AG20443 (cell line): ENCODE results near the gene GATD1.

Experiments
- DNase-seq: peaks from one replicate; pipeline ENCODE4 v3.0.0; 2012; ENCODE audit warnings: low spot score, mixed read lengths

GATD1 gene

DNA sequence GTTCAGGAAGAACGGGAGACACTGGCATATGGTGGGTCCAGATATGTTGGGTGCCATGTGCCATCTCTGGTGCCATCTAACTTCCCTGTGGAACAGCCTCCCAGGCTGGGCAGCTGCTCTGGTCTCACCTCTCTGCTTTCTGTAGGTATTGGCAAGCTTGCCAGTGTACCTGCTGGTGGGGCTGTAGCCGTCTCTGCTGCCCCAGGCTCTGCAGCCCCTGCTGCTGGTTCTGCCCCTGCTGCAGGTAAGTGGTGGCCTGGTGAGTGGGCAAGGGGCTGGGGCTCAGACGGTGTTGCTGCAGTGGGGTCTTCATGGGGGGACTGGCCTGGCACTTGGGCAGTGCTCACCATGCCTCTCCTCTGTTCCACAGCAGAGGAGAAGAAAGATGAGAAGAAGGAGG, 35.1 kb upstream of the GATD1 start:
- DNase-seq: no peak

DNA sequence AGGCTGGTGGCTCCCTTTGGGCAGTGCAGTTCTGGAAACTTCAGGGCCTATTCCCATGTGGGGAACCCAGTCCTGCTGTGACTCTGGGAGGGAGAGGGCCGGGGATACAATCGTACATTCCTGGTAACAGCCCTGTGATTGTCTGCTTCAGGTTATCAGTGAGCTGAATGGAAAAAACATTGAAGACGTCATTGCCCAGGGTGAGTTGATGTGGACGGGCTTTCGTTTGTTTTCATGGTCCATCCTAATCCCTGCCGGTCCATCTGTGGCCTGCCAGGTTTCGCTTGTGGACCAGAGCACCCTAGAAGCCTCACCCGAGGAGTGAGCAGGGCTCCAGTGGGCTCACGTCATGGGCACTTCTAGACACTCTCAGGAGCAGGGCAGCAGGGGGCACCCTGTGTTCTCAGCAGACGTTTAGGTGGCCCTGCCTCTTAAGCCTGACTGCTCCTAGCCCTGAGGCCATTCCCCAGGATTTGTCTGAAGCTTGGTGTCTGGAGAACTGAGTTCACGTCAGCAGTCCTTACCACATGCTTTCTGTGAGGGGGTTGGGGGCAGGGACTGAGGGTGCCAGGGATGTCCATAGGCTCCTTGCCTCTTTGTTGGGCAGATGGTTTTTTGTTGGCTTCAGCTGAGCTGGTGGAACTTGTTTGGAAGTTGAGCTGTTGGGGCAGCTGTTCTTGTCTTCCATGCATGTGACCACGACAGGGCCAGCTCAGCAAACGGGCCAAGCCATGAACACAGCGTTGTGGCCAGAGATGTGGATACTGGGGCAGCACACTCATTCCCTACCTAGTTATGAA, 34.4 kb upstream of the GATD1 start:
- DNase-seq: no peak

DNA sequence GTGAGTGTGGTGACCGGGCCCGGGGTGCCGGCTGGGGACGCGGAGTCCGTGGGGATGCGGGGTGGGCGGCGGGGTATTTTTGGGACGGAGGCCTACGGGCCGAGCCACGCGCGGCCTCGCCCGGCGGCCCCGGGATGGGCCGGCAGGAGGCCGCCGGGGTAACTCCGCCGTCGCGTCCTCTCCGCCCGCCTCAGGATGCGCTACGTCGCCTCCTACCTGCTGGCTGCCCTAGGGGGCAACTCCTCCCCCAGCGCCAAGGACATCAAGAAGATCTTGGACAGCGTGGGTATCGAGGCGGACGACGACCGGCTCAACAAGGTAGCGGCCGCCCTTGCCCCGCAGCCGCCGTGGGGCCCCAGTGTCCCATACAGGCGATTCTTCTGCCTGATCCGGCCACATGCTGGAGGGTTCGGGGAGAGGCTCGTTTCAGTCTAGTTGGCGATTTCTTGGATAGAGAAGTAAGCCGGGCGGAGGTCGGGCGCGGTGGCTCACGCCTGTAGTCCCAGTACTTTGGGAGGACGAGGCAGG, 32.8 kb upstream of the GATD1 start:
- DNase-seq: no peak

DNA sequence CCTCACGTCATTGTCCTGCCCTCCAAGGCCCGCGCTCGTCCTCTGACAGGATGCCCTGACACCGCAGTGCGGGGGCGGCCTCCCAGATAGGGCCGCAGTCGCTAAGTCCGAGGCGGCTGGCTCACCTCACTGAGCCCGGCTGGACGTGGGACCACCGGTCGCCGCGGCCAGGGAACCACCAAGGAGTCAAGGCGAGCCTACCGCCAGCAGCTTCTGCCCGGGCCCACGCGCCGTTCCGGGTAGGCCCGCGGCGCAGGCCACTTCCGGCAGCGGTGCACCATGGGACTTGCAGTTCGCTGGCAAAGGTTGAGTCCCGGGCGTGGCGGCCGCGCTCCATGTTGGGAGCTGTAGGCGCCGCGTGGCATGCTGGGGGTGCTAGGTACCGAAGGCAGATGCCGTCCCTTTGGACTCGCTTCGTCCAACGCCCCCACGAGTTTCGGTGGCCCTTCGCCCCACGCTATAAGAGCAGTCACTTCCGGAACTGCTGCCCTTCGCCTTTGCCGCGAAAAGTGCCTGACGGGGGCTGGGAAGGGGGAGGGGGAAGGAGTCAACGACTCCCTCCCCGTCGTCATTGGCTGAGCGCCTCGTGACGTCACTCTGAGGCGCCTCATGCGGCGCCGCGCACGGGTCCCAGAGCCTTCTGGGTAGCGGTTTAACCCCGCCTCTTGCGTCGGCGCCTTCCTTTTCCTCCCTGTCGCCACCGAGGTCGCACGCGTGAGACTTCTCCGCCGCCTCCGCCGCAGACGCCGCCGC, 32.2 kb upstream of the GATD1 start, which contains the start of gene RPLP2:
TSS of gene RPLP2 (plus strand) at position 681 of the 753 bp plus-strand sequence. CDS start 268 bp downstream, outside the sequence.
- peak; percentile 95 for DNase-seq

DNA sequence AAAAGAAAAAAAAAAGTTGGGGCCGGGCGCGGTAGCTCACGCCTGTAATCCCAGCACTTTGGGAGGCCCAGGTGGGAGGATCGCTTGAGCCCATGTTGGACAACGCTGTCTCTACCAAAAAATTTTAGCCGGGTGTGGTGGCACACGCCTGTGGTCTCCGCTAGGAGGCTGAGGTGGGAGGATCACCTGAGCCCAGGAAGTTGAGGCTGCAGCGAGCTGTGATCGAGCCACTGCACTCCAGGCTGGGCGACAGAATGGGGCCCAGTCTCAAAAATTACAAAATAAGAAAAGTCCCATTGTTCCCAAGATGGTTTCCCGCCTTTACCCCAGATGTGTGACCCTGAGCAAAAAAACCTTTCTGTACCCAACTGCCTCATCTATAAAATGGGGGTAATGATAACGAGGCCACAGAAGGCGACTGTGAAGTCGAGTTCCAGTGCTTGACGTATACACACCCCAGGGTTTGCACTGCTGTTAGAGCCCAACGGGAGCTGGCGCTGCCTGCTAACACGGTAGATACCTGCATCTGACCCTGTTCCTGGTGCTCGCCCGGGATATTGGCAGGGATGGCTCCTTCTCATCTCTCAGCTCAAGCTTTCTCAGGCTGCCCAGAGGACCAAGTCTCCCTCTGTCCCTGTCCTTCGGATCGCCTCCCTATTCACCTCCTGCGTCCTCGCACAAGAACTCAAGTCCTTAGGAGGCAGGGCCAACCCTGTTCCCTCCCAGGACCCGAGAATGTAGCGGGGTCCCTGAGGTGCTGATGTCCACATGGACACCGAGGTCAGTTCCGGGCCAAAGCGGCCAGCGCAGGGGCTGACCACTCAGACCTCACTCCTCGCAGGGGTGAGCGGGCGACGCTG, 31.4 kb upstream of the GATD1 start:
- DNase-seq: peak; percentile 88

DNA sequence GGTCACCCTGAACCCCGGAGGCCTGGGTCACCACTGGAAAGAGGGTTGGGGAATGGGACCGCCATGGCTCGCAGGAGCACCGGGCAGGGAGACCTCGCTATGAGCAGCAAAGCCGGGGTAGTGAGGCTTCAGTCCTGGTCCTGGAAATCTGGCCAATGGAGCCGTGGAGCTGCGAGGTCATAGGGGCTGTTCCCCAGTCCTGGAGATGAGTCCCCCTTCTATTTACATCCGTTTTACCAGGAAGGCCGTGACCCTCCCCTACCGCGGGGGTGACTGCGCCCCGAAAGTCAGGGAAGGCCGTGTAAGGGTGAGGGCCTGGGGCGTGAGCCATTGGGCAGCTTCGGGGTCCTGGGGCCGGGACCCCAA, 27.3 kb upstream of the GATD1 start:
- DNase-seq: no peak

DNA sequence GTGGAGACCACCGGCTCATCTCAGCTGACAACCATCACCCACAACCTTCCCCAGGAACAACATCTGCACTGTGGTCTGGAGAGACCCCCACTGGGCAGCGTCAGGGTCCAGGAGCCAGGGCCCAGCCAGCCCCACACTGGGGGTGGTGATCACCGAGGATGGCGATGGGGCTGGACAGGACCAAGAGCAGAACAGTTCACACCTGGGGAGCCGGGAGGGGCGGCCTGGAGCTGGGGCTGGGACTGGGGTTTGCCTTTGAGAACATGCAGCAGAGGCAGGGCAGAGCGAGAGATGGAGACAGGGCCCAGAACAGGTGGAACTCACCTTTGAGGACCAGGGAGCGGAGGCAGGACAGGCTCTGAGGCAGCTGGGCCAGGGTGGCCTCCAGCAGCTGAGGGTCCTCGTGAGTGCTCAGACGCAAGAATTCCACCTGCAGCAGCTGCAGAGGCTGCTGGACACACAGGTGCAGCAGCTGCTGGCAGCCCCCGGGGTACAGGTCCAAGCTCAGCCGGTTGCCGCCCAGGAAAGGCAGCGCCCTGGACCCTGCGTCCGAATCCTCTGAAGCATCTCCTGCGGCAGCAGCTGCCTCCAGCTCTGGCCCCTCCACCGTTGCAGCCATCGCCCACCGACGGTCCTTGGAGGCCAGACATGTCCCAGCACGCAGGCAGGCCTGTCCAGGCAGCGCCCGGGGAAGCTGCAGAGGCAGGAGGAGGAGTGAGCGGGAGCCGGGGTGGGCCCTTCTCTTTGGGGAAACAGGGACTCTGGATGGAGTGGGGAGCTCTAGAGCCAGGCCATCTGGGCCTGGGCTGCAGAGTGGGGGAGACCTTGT, 26.7 kb upstream of the GATD1 start:
- peak; percentile 34 for DNase-seq

DNA sequence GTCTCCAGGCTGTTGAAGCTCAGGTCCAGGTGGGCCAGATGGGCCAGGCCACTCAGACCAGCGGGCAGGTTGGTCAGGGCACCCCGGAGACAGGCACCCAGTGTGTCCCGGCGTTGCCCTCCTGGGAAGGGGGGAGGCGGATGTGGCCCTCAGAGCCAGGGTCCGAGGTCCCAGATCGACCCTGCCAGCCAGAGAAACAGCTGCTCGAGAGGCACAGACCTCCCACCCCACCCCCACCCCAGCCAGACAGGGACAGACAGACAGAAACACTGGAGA, 26.1 kb upstream of the GATD1 start:
- no peak for DNase-seq

DNA sequence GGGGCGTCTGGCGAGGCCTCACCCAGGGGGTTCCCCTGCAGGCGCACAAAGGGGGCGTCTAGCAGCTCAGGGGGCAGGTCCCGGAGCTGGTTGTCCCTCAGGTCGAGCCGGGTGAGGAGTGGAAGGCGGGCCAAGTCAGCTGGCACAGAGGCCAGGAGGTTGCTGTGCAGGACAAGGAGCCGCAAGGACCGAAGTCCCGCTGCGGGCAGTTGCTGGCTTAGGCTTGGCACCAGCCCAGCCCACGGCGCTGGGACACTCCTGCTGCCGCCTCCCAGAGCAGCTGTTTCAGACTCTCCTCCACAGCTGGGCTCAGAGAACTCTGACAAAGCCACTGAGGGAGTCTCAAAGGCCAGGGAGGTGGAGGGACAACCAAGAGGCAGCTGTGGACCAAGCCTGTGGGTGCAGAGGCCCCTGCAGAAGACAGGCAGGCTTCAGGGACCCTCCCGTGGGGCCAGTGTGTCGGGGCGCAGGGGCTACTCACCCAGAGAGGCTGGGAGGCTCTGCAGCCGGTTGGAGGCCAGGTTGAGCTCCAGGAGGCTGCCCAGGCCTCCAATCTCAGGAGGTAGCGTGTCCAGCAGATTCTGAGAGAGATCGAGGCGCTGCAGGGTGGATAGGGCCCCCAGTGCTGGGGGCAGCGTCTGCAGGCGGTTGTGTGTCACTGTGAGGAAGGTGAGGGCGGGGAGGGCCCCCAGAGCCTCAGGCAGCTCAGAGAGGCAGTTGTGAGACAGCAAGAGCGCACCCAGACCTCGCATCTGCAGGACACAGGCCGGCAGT, 25.6 kb upstream of the GATD1 start:
- DNase-seq: no peak

DNA sequence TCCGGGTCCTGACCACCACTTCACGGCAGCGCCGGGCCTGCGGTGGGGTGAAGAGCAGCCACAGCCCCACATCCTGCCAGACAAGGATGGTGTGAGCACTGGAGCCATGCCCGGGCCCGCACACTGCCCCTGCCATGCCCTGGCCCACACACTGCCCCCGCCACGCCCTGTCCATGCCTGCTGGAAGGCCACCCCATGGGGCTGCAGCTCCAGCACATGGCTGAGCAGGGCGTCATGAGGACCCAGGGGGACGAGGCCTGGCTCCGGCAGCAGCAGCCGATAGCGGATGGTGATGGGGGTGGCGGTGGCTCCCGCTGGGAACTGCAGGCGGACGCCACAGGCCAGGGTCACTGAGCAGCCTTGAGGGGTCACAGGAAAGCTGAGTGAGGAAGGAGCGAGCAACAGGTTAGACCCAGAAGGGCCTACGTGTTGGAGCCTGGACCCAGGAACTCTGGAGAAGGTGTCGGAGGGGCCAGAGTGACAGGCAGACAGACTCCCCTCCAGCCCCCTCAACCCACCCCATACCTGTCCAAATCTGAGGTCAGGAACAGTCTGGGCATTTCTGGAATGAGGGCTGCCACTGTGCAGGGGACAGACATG, 24.8 kb upstream of the GATD1 start:
- DNase-seq: no peak

DNA sequence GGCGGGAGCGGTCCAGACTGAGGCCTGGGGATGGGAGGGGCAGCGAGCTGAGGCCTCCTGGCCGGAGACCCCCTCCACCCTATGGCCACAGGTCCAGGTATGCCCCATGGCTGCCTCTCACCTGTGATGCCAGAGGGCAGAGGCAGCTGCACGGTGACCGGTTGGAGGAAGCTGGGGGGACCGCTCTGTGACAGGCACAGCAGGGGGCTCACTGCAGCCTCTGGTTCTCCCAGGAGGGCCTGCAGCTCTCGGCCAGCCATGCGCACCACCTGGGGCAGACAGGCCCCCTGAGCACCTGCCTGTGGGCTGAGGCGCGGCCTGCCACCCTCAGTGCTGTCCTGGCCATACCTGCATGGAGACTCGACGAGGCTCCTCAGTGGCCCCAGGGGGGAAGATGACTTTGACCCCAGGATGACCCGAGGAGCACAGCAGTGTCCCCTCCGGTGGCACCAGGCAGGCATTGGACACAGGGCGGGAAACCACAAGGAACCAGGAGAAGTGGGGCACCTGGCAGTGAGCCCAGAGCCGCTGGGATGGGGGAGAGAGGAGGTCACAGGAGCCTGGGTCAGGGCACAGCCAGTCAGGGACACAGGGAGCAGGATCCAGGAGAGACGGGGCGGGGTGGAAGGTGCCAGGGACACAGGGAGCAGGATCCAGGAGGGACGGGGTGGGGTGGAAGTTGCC, 24.0 kb upstream of the GATD1 start:
- DNase-seq: no peak

DNA sequence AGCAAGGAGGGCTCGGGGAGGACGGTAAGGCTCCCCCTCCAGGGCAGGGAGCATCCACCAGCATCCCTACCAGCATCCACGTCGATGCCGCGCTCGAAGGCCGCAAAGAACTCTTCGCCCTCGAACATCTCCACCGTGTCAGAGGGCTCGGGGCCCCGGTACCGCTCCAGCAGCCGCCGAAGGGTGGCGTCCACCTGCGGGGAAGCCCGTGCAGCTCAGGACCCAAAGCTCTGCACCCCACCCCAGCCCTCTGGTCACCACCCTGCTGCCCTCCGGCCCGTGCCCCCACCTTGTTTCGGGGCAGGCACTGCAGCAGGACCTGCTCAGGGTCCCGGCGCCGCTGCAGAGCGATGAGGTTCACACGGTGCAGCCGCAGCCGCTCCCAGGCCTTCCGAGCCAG, 23.2 kb upstream of the GATD1 start:
- DNase-seq: no peak

DNA sequence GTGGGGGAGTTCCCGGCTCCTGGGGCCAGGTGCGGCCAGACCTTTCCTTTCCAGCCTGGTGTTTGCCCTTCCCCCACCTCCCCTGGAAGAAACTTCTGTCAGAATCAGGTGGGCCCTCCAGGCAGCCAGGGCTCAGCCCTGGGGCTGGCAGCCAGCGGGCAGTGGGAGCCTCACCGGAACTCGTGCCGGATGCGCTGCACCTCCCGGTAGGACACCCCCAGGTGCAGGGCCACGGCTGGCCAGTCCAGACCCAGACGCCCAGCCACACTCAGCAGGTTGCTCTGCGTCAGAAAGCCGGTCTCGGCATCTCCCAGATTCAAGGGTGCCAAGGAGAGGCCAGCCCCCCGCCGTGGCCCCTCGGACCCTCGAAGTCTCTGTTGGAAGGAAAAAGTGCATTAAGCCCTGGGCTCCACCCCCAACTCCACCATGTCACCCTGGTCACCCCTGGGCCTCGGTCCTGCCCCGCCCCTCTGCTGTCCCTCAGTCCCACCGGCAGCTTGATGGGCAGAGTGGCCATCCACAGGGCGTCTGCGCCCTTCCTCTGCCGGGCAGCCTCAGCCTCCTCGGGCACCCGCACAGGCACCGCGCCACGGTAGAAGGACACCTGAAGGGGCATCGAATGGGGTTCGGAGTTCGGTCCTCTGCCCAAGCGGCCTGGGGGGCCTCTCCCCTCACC, 22.5 kb upstream of the GATD1 start:
- no peak for DNase-seq

DNA sequence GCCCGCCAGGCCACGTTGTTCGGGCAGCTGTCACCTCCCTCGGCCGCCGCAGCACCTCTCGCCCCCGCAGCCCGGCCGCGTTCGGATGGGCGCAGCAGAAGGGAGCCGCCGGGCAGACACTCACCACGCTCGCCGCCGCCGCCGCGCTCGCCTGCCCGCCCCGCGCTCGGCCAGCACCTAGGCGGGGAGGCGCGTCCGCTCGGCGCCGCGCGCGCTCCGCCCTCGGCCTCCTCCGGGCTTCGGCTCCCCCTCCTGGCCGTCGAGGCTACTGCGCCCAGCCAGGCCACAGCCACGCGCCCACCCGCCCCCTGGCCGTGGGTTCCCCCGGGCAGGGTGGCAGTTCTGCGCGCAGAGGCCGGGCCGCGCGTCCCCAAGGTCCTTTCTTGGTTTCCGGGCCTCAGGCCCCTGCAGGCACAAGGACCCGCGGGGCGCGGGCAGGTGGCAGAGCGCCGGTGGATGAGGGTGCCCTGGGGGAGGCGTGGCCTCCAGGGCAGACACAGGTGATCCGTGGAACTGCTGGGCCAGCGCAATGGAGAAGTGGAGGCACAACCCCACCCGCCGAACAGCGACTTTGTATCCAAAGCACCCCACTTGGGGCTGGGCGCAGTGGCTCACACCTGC, 20.9 kb upstream of the GATD1 start, which contains the start of gene SLC25A22:
TSS of gene SLC25A22 (minus strand) at position 189 of the 621 bp plus-strand sequence. CDS start 3,275 bp downstream, outside the sequence.
- DNase-seq: peak; percentile 94

DNA sequence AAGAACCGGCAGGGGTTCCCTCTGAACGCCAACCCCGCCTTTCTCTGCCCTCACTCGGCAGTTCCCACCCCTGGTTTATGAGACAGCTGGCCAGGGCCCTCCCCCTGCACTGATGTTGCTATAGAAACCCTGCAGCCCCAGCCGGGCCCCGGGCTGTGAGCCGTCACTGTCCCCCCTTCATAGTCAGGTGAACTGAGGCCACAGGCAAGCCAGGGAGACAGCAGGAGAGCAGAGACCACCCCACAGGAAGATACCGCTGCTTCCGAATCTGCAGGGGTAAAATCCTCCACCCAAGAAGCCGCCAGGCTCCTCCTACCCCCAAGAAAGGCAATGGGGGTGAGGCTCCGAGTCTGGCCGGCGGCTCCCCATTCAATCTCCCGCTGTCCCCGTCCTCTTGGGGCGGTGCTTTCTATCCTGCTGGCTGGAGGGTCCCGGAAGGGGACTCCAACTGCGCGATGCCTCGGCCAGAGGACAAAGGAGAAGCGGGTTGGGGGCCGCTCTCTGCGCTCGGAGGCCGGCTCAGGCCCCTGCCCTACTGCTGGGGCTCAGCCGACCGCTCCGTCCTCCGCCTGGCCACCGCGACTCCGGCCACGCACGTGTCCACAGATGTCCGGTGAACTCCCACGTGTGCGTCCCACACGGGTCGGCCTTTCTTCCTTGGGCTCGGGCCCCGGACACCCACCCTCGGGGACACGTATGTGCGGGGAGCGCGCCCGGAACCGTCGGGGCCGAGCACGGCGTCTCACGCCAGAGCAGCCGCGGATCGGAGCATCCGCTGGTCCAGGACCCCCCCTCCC, 20.2 kb upstream of the GATD1 start:
- peak; percentile 85 for DNase-seq

DNA sequence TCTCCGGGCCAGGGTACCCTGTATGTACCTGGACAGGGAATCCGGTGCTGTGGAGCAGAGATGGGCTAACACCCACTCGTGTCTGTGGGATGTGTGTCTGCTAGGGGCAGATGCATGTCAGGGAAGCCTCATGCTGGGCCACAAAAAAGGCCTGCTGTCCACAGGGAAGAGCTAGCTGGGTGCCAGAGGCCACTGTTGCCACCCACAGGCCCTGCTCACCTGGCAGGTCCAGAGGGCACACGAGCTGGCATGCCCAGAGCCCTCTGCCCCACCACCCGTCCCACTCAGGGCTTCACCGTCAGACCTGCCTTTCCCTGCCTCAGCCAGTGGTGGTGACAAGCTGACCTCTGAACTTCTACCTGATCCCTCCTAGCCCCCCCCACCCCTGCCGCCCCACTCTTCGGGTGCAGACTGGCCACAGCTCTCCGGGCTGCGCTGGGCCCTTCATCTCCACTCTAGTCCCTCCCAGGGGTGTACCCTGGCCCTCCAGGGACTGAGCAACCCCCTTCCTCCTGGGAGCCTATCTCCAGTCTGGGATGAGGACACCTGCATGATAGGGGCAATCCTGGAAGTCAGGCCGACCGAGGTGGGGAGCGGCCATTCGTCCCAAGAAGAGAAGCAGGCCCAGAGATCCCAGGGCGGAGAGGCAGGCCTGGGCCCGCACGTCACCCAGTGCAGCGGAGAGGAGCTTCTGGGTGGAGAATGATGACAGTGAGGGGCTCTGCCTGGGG, 19.4 kb upstream of the GATD1 start:
- no peak for DNase-seq
